ENCODE measurements around the gene TPGS1. TPM values are rescaled to one million over a fixed set of nuclear protein-coding genes. Genes with fewer than 3 reads are reported as not detected.

Gene TPGS1
- total and polyA plus RNA-seq, 2 experiments from 2014 or later, result 56.2 to 67.1 TPM

DNA sequence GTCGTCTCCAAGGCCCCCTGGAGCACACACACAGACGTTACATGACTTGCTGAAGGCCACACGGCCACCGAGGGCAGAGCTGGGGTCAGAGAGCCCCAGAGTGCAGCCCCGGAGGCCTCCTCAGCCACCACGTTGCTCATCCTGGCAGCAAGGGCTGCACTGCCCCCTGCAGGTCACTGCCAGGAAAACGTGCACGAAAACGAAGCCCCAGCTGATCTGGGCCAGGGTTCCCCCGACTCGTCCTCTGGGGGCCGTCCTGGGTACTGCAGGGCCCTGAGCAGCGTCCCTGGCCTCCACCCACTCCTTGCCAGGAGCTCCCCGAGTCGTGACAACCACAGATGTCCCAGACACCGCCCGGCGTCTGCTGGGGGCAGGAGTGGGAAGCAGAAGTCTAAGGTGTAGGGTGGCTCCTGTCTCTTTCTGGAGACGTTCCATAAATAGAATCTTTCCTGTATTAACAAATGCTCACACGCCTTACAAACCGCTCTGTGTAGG lies 3.4 kb downstream of the TPGS1 start:
- TF ChIP-seq, protein P1, sequence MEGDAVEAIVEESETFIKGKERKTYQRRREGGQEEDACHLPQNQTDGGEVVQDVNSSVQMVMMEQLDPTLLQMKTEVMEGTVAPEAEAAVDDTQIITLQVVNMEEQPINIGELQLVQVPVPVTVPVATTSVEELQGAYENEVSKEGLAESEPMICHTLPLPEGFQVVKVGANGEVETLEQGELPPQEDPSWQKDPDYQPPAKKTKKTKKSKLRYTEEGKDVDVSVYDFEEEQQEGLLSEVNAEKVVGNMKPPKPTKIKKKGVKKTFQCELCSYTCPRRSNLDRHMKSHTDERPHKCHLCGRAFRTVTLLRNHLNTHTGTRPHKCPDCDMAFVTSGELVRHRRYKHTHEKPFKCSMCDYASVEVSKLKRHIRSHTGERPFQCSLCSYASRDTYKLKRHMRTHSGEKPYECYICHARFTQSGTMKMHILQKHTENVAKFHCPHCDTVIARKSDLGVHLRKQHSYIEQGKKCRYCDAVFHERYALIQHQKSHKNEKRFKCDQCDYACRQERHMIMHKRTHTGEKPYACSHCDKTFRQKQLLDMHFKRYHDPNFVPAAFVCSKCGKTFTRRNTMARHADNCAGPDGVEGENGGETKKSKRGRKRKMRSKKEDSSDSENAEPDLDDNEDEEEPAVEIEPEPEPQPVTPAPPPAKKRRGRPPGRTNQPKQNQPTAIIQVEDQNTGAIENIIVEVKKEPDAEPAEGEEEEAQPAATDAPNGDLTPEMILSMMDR (IDR thresholded peaks at IDR 0.05; ENCODE audit: low read depth, low read length), result peak; percentile 99
- no peaks in the 10 kb centered on the region for H3K9me3 ChIP-seq (ENCODE audit: low read depth)
- no peaks in the 10 kb centered on the region for H3K36me3 ChIP-seq
- DNase-seq (ENCODE audit: low read depth in 1 of 2, low spot score in 1 of 2), result peak; percentile 91 to 92
- no peaks in the 10 kb centered on the region for H3K27me3 ChIP-seq
- peak overlapping the region; percentile 68 for H3K27ac ChIP-seq
- peaks cover 11% of the 10 kb centered on the region for H3K4me1 ChIP-seq (ENCODE audit: low read depth)
- H3K4me3 ChIP-seq, result no peak overlapping the region

DNA sequence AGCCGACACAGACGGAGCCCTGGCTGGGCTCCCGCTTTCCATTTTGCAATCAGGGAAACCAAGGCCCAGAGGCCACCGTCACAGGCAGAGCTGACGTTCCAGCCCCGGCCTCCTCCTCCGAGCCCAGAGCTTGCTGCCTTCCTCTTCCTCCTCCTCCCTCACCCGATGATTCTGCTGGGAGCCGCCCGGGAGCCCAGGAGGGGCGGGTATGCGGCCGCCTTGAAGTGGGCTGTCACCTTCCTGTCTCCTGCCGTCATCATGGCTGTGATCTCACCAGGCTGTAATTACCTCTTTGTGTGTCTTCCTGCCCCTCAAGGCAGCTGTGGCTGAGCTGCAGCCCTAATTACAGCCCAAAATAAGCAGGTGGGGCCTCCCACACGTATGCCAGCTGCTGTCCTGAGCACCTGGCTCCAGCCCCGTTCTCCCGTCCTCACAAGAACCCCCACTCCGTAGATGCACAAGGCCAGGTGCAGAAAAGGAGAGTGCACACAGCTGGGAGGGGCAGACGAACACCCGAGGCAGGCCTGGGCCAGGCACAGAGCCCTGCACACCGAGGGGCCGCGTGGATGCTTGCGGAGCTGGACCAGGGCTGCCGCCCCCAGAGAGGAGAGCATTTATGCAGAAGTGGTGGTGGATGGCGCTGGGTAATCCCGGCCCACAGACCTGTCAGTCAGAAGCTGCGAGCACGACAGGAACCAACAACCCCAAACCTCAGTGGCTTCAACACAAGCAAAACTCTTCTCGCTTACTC lies 4.0 kb downstream of the TPGS1 start:
- Histone ChIP-seq H3K4me3 (no peak overlapping the region), H3K9me3 (ENCODE audit: low read depth) (no peaks in the 10 kb centered on the region), H3K27ac (peak overlapping the region; percentile 68), H3K36me3 (no peaks in the 10 kb centered on the region), H3K27me3 (no peaks in the 10 kb centered on the region), H3K4me1 (ENCODE audit: low read depth) (peaks cover 15% of the 10 kb centered on the region)
- DNase-seq (ENCODE audit: low read depth in 1 of 2, low spot score in 1 of 2), result peak in 1 of 2 donors; percentile 72
- TF ChIP-seq, protein P1 (IDR thresholded peaks at IDR 0.05; ENCODE audit: low read depth, low read length), result no peak

DNA sequence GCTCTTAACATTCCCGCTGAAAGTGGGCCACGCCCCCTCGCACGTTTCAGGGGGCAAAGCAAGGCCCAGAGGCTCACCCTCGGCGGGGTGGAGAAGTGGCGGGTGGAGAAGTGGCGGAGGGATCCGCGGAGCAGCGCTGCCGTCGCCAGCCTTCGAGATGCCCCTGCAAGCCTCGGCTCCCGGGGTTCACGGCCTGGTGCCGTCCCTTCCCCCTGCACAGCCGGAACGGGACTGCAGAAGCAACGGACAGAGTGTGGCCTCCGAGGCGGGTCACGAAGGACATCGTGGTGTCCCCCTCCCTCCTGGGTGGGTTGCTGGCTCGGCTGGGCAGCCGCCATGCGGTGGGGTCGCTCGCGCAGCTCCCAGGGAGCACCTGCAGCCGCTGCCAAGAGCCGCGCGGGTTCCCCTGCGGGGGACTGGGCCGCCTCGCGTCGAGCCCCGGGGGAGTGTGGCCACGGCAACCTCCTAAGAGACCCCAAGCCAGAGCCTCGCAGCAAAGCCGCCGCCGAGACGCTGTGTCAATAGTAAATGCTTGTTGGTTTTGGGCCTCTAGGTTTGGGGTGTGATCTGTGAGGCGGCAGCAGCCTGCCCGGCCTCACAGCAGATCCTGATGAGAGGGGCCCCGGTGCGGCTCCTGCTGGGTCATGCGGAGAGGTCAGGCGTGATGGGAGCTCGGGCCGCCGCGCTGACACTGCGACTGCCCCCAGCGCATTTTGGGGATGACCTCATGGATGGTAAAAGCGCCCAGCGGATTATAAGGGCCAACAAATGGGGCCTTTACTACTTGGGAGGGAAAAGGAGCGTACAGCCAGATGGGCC lies 5.5 kb downstream of the TPGS1 start:
- Histone ChIP-seq H3K4me3 (no peak overlapping the region), H3K4me1 (ENCODE audit: low read depth) (peaks cover 22% of the 10 kb centered on the region), H3K27me3 (no peaks in the 10 kb centered on the region), H3K36me3 (no peaks in the 10 kb centered on the region), H3K27ac (peak overlapping the region; percentile 53), H3K9me3 (ENCODE audit: low read depth) (no peaks in the 10 kb centered on the region)
- peak in 1 of 2 donors; percentile 43 for DNase-seq (ENCODE audit: low read depth in 1 of 2, low spot score in 1 of 2)
- TF ChIP-seq, protein P1 (IDR thresholded peaks at IDR 0.05; ENCODE audit: low read depth, low read length), result no peak

DNA sequence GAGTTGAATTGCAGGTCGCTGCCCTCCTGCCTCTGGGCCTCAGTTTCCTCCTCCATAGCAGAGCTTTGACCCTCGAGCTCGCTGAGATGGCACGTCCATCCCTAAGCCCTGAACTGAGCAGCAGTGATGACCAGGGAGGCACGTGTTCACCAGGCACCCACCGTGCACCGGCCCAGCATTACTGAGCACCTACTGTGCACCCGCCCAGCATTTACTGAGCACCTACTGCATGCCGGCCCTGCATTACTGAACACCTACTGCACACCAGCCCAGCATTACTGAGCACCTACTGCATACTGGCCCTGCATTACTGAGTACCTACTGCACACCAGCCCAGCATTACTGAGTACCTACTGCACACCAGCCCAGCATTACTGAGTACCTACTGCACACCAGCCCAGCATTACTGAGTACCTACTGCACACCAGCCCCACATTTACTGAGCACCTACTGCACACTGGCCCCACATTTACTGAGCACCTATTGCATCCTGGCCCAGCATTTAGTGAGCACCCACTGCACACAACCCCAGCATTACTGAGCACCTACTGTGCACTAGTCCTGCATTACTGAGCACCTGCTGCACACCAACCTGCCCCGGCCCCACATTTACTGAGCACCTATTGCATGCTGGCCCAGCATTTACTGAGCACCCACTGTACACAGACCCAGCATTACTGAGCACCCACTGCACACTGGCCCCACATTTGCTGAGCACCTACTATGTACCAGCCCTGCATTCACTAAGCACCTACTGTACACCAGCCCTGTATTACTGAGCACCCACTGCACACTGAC lies 6.3 kb downstream of the TPGS1 start:
- Histone ChIP-seq H3K36me3 (no peaks in the 10 kb centered on the region), H3K4me3 (no peak overlapping the region), H3K27me3 (no peaks in the 10 kb centered on the region), H3K27ac (no peak overlapping the region), H3K9me3 (ENCODE audit: low read depth) (no peaks in the 10 kb centered on the region), H3K4me1 (ENCODE audit: low read depth) (peaks cover 18% of the 10 kb centered on the region)
- DNase-seq (ENCODE audit: low read depth in 1 of 2, low spot score in 1 of 2), result no peak
- TF ChIP-seq, protein P1 (IDR thresholded peaks at IDR 0.05; ENCODE audit: low read depth, low read length), result no peak

DNA sequence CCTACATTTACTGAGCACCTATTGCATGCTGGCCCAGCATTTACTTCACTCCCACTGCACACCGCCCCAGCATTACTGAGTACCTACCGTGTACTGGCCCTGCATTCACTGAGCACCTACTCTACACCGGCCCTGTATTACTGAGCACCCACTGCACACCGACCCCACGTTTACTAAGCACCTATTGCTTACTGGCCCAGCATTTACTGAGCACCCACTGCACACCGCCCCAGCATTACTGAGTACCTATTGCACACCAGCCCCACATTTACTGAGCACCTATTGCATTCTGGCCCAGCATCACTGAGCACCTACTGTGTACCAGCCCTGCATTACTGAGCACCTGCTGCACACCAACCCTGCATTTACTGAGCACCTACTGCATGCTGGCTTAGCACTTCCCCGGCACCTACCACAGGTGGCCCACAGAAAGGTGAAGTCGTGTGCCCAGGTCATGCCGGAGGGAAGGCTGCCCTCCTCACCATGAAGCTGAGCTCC lies 6.9 kb downstream of the TPGS1 start:
- DNase-seq (ENCODE audit: low read depth in 1 of 2, low spot score in 1 of 2), result no peak
- H3K27me3 ChIP-seq, result no peaks in the 10 kb centered on the region
- no peaks in the 10 kb centered on the region for H3K36me3 ChIP-seq
- peaks cover 18% of the 10 kb centered on the region for H3K4me1 ChIP-seq (ENCODE audit: low read depth)
- no peak overlapping the region for H3K27ac ChIP-seq
- no peaks in the 10 kb centered on the region for H3K9me3 ChIP-seq (ENCODE audit: low read depth)
- no peak overlapping the region for H3K4me3 ChIP-seq
- TF ChIP-seq, protein P1 (IDR thresholded peaks at IDR 0.05; ENCODE audit: low read depth, low read length), result no peak

Data from cardiac muscle cell (in vitro differentiated cells and primary cell).